ENCODE data around the gene C1orf159.

Gene C1orf159

DNA sequence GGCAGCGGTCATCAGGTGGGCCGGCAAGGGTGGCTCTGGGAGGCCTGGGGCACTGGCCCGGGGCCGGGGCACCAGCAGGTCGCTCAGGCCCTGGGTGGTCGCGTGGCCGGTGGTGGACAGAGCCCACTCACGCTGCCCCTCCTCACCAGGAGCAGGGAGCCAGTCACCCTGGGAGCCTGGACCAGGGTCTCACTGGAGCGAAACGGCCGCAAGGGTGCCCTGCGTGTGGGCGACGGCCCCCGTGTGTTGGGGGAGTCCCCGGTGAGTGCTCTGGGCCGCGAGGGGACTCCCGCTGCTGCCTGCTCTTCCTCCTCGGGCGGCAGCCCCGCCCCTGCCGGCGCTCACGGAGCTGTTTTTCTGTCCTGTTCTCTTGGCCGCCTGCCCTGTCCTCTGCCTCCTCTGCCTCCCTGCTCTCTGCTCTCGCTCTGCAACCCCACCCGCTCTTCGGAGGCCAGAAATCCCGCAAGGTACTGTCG lies 65.3 kb downstream of the C1orf159 start:
- DNase-seq (ENCODE audit: low read depth), result no peak
- TF ChIP-seq, protein P1, sequence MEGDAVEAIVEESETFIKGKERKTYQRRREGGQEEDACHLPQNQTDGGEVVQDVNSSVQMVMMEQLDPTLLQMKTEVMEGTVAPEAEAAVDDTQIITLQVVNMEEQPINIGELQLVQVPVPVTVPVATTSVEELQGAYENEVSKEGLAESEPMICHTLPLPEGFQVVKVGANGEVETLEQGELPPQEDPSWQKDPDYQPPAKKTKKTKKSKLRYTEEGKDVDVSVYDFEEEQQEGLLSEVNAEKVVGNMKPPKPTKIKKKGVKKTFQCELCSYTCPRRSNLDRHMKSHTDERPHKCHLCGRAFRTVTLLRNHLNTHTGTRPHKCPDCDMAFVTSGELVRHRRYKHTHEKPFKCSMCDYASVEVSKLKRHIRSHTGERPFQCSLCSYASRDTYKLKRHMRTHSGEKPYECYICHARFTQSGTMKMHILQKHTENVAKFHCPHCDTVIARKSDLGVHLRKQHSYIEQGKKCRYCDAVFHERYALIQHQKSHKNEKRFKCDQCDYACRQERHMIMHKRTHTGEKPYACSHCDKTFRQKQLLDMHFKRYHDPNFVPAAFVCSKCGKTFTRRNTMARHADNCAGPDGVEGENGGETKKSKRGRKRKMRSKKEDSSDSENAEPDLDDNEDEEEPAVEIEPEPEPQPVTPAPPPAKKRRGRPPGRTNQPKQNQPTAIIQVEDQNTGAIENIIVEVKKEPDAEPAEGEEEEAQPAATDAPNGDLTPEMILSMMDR (IDR thresholded peaks at IDR 0.05; ENCODE audit: control insufficient read depth, insufficient read depth, low read depth, low read length, missing control alignments), result no peak
- no peak overlapping the region for H3K4me3 ChIP-seq (ENCODE audit: control insufficient read depth, low read depth, low read length)

DNA sequence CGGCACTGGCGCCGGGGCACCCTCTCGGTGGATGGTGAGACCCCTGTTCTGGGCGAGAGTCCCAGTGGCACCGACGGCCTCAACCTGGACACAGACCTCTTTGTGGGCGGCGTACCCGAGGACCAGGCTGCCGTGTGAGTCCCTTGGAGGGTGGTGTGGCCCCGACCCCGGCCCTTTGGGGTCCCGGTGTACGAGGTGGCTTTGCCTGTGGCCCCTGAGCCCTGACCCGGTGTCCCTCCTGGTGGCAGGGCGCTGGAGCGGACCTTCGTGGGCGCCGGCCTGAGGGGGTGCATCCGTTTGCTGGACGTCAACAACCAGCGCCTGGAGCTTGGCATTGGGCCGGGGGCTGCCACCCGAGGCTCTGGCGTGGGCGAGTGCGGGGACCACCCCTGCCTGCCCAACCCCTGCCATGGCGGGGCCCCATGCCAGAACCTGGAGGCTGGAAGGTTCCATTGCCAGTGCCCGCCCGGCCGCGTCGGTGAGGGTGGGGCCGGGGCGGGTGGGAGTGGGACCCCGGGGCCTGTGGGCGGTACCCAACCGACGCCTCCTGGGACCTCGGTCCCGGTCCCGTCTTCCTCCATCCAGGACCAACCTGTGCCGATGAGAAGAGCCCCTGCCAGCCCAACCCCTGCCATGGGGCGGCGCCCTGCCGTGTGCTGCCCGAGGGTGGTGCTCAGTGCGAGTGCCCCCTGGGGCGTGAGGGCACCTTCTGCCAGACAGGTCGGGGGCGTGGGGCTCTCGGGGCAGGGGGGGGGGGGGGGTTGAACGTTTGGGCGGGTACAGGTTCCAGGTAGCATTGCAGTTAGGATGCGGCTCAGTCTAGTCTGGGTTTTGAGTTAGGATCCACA lies 66.3 kb downstream of the C1orf159 start:
- DNase-seq (ENCODE audit: low read depth), result no peak
- no peak overlapping the region for H3K4me3 ChIP-seq (ENCODE audit: control insufficient read depth, low read depth, low read length)
- TF ChIP-seq, protein P1 (IDR thresholded peaks at IDR 0.05; ENCODE audit: control insufficient read depth, insufficient read depth, low read depth, low read length, missing control alignments), result no peak

DNA sequence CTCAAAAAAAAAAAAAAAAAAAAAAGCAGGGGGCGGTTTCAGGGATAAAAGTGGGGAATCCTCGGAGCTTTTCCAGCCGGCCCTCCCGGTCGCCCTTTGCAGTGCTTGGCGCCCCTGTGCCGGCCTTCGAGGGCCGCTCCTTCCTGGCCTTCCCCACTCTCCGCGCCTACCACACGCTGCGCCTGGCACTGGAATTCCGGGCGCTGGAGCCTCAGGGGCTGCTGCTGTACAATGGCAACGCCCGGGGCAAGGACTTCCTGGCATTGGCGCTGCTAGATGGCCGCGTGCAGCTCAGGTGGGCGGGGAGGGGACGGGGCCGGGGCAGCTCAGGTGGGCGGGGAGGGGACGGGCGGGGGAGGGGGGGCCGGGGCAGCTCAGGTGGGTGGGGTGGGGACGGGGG lies 67.1 kb downstream of the C1orf159 start:
- no peak overlapping the region for H3K4me3 ChIP-seq (ENCODE audit: control insufficient read depth, low read depth, low read length)
- TF ChIP-seq, protein P1 (IDR thresholded peaks at IDR 0.05; ENCODE audit: control insufficient read depth, insufficient read depth, low read depth, low read length, missing control alignments), result no peak
- DNase-seq (ENCODE audit: low read depth), result no peak

DNA sequence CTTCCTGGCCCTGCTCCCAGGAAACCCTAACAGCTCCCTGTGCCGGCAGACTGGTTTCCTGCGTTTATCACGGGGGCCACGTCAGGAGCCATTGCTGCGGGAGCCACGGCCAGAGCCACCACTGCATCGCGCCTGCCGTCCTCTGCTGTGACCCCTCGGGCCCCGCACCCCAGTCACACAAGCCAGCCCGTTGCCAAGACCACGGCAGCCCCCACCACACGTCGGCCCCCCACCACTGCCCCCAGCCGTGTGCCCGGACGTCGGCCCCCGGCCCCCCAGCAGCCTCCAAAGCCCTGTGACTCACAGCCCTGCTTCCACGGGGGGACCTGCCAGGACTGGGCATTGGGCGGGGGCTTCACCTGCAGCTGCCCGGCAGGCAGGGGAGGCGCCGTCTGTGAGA lies 67.9 kb downstream of the C1orf159 start:
- DNase-seq (ENCODE audit: low read depth), result no peak
- no peak overlapping the region for H3K4me3 ChIP-seq (ENCODE audit: control insufficient read depth, low read depth, low read length)
- TF ChIP-seq, protein P1 (IDR thresholded peaks at IDR 0.05; ENCODE audit: control insufficient read depth, insufficient read depth, low read depth, low read length, missing control alignments), result no peak

DNA sequence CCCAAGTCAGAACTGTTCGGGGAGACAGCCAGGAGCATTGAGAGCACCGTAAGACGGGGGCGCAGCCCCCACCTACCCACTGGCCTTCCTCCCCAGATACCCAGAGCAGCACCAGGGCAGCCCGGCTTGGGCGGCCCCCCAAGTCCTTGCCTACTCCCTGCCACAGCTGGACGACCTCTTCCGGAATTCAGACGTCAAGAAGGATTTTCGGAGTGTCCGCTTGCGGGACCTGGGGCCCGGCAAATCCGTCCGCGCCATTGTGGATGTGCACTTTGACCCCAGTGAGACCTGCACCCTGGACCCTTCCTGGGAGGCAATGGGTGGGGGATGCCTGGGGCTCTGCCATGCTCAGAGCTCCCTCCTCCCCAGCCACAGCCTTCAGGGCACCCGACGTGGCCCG lies 68.5 kb downstream of the C1orf159 start:
- TF ChIP-seq, protein P1 (IDR thresholded peaks at IDR 0.05; ENCODE audit: control insufficient read depth, insufficient read depth, low read depth, low read length, missing control alignments), result no peak

DNA sequence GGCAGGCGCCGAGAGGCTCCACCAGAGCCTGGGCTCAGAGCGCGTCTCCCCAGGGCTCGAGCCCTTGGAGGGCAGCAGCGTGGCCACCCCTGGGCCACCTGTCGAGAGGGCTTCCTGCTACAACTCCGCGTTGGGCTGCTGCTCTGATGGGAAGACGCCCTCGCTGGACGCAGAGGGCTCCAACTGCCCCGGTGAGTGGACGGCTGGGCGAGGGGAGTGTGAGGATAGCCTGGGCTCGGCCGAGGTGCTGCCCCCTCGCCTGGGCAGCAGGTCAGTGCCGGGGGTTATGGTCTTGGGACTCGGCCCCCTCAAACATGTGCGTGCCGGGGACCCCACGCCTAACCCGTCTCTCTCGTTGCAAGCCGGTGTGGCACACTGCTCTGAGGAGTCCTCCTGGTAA lies 69.1 kb downstream of the C1orf159 start:
- H3K4me3 ChIP-seq (ENCODE audit: control insufficient read depth, low read depth, low read length), result no peak overlapping the region
- TF ChIP-seq, protein P1 (IDR thresholded peaks at IDR 0.05; ENCODE audit: control insufficient read depth, insufficient read depth, low read depth, low read length, missing control alignments), result no peak
- DNase-seq (ENCODE audit: low read depth), result no peak

More for the DNA sequence above, 68.5 kb downstream of the C1orf159 start:
- H3K4me3 ChIP-seq (ENCODE audit: control insufficient read depth, low read depth, low read length), result no peak overlapping the region
- no peak for DNase-seq (ENCODE audit: low read depth)

Measured in AG09309 (cell line).